Natural killer cell (primary cell): ENCODE data around the gene STK24. TPM values are rescaled to one million over a fixed set of nuclear protein-coding genes. Genes with fewer than 3 reads are reported as not detected.

Source experiments
- ATAC-seq, 3 donors: fragments of 150-1000 bp in 2 of 3; fragments of 200-7000 bp in 1 of 3; cut with Tn5 transposase; 1 replicate in 1 of 3; 2 replicates in 2 of 3; pipeline ENCODE4 v1.10.0; 2021; ENCODE audit warnings: mild to moderate bottlenecking in 2 of 3, moderate library complexity in 2 of 3
- DNase-seq, 2 donors: peaks; one replicate each; pipeline versions ENCODE4 v3.0.0 to v3.0.0-alpha.2; 2013 to 2021; ENCODE audit warnings: mixed read lengths in 1 of 2
- H3K27ac ChIP-seq: one replicate; pipeline ENCODE4 v1.5.1; 2013; ENCODE audit warnings: mild to moderate bottlenecking, low read length
- H3K27me3 ChIP-seq: one replicate; pipeline ENCODE4 v1.6.1; 2013; ENCODE audit warnings: low read length; ENCODE audit not compliant: control insufficient read depth, insufficient read depth
- H3K36me3 ChIP-seq: one replicate; pipeline ENCODE4 v1.6.1; 2013; ENCODE audit warnings: low read length; ENCODE audit not compliant: control insufficient read depth, insufficient read depth
- H3K4me1 ChIP-seq: one replicate; pipeline ENCODE4 v1.6.1; 2013; ENCODE audit warnings: low read length; ENCODE audit not compliant: control insufficient read depth, insufficient read depth
- H3K4me3 ChIP-seq: one replicate; pipeline ENCODE4 v1.5.1; 2013; ENCODE audit warnings: low read length
- H3K9me3 ChIP-seq: one replicate; pipeline ENCODE4 v1.6.1; 2013; ENCODE audit warnings: low read length; ENCODE audit not compliant: control insufficient read depth, insufficient read depth
- H3K27ac Mint-ChIP-seq, 2 donors: one replicate each; pipeline ENCODE4 v1.8.0; 2022; ENCODE audit warnings: mild to moderate bottlenecking in 2 of 2, mixed read lengths in 2 of 2, moderate library complexity in 1 of 2
- H3K27me3 Mint-ChIP-seq, 2 donors: one replicate each; pipeline ENCODE4 v1.8.0; 2022; ENCODE audit warnings: low read depth in 2 of 2, mixed read lengths in 2 of 2
- H3K36me3 Mint-ChIP-seq: one replicate; pipeline ENCODE4 v1.8.0; 2022; ENCODE audit warnings: mixed read lengths
- H3K4me1 Mint-ChIP-seq, 2 donors: one replicate each; pipeline ENCODE4 v1.8.0; 2022; ENCODE audit warnings: mixed read lengths in 2 of 2
- H3K4me3 Mint-ChIP-seq: one replicate; pipeline ENCODE4 v1.8.0; 2022; ENCODE audit warnings: mild to moderate bottlenecking, moderate library complexity, mixed read lengths
- H3K9me3 Mint-ChIP-seq, 2 donors: one replicate each; pipeline ENCODE4 v1.8.0; 2022; ENCODE audit warnings: mixed read lengths in 2 of 2
- CTCF ChIP-seq: fragments of 200-600 bp; IDR thresholded peaks from one replicate; pipeline ENCODE4 v1.8.0; 2022; ENCODE audit warnings: antibody characterized with exemption
- WGBS: methylation state at CpG from one replicate; pipeline ENCODE4 v1.1.7; 2013; ENCODE audit warnings: missing lambda C conversion rate; ENCODE audit not compliant: insufficient coverage; 5-methylcytosine and 5-hydroxymethylcytosine counted together
- intact Hi-C: fragments of 100-400 bp; cut with micrococcal nuclease; formaldehyde crosslinking; loops from one replicate; pipeline ENCODE4 v1.14.2; 2022
- total RNA-seq, 4 donors: library from RNA; stranded (reverse); fragments of 120-200 nt in 1 of 4; gene quantifications; one replicate each; pipeline versions ENCODE4 v1.2.3 to v1.2.4, GENCODE V29; 2013 to 2022

The STK24 gene
- total RNA-seq, 3 donors from 2014 or later (not counting 1 experiment from before 2014, with no cell fraction given): 64.5 to 78.4 (median 70.4) TPM

GRCh38 chr13:98459171-98459681, 117.7 kb downstream of the STK24 start:
- no peak overlapping the region for H3K27ac ChIP-seq
- H3K4me1 ChIP-seq: no peaks in the 10 kb centered on the region
- WGBS: 97% methylated on average over 18 of the region's 18 CpGs
- H3K36me3 ChIP-seq: peaks cover 79% of the 10 kb centered on the region
- H3K9me3 ChIP-seq: no peaks in the 10 kb centered on the region
- H3K4me3 Mint-ChIP-seq: no peak overlapping the region
- ATAC-seq (no peak), DNase-seq (no peak)
- H3K4me1 Mint-ChIP-seq: peaks cover 10 to 16% of the 10 kb centered on the region in 2 donors
- no peaks in the 10 kb centered on the region for H3K9me3 Mint-ChIP-seq
- intact Hi-C loops: no loop called here
- H3K27ac Mint-ChIP-seq: no peak overlapping the region
- peaks cover 9% of the 10 kb centered on the region for H3K36me3 Mint-ChIP-seq
- H3K4me3 ChIP-seq: no peak overlapping the region
- no peaks in the 10 kb centered on the region for H3K27me3 ChIP-seq
- no peaks in the 10 kb centered on the region for H3K27me3 Mint-ChIP-seq
- TF ChIP-seq CTCF: no peak

DNA sequence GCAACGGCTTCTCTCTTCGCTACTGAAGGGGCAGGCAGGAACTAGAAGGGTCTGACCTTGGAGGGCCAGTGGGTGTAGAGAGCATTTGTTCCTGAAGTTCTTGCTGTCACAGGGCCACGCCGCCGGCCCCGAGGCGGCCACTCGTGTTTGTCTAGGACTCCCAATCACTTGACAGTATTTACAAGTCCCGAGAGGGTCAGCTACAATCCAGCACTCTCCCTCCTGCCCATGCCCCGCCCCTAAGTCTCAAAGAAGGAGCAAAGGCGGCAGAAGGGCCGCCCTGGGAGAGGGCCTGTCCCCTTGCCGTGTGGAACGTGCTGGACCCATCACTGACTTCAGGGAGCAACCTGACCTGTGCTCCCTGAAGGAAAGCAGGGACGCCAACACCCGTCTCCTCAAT, 118.5 kb downstream of the STK24 start:
- no peak for TF ChIP-seq CTCF
- H3K27me3 Mint-ChIP-seq: no peaks in the 10 kb centered on the region
- Histone ChIP-seq H3K9me3 (no peaks in the 10 kb centered on the region), H3K4me1 (no peaks in the 10 kb centered on the region), H3K4me3 (no peak overlapping the region), H3K36me3 (peaks cover 80% of the 10 kb centered on the region), H3K27me3 (no peaks in the 10 kb centered on the region), H3K27ac (no peak overlapping the region)
- peaks cover 6% of the 10 kb centered on the region for H3K36me3 Mint-ChIP-seq
- intact Hi-C loops: no loop called here
- H3K9me3 Mint-ChIP-seq: no peaks in the 10 kb centered on the region
- H3K27ac Mint-ChIP-seq: no peak overlapping the region
- H3K4me1 Mint-ChIP-seq: peaks cover 10 to 16% of the 10 kb centered on the region in 2 donors
- ATAC-seq: no peak
- no peak overlapping the region for H3K4me3 Mint-ChIP-seq
- DNase-seq: no peak
- WGBS: 96% methylated on average over 16 of the region's 16 CpGs

DNA sequence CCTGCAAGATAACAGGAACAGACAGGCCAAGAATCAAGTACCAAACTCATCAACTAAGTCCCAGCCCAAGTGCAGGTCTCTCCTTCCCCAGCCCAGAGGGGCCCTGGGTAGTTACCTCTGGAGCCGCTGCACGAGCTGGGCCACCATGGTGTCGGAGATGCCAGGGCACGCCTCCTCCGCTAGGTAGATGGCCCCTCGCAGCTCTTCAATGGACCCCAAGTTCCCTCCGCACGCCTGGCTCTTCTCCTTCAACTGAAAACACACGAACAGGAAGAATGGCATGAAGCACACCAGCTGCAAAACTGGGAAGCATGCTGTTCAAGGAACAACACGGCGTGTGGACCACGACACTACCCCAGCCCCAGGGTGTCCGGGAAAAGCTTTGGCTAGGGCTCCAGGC, 119.9 kb downstream of the STK24 start:
- DNase-seq (no peak), ATAC-seq (no peak)
- Histone ChIP-seq H3K4me3 (no peak overlapping the region), H3K4me1 (no peaks in the 10 kb centered on the region), H3K27me3 (no peaks in the 10 kb centered on the region), H3K27ac (no peak overlapping the region), H3K9me3 (no peaks in the 10 kb centered on the region), H3K36me3 (peaks cover 81% of the 10 kb centered on the region)
- H3K4me3 Mint-ChIP-seq: no peak overlapping the region
- H3K4me1 Mint-ChIP-seq: peaks cover under 1 to 6% of the 10 kb centered on the region in 2 donors
- H3K9me3 Mint-ChIP-seq: no peaks in the 10 kb centered on the region
- H3K27ac Mint-ChIP-seq: no peak overlapping the region
- TF ChIP-seq CTCF: no peak
- H3K36me3 Mint-ChIP-seq: no peaks in the 10 kb centered on the region
- intact Hi-C loops: no loop called here
- no peaks in the 10 kb centered on the region for H3K27me3 Mint-ChIP-seq
- WGBS: 97% methylated on average over 13 of the region's 13 CpGs

GRCh38 chr13:98456413-98456845, 120.5 kb downstream of the STK24 start:
- 89% methylated on average over 6 of the region's 6 CpGs for whole genome bisulfite sequencing
- Histone ChIP-seq H3K27me3 (no peaks in the 10 kb centered on the region), H3K36me3 (peaks cover 81% of the 10 kb centered on the region), H3K9me3 (no peaks in the 10 kb centered on the region), H3K4me1 (no peaks in the 10 kb centered on the region), H3K4me3 (no peak overlapping the region), H3K27ac (no peak overlapping the region)
- no peaks in the 10 kb centered on the region for H3K27me3 Mint-ChIP-seq
- ATAC-seq (no peak), DNase-seq (no peak)
- no peak for TF ChIP-seq CTCF
- intact Hi-C loops: no loop called here
- no peaks in the 10 kb centered on the region for H3K9me3 Mint-ChIP-seq
- no peak overlapping the region for H3K27ac Mint-ChIP-seq
- H3K4me1 Mint-ChIP-seq: peaks cover 5 to 9% of the 10 kb centered on the region in 2 donors
- no peaks in the 10 kb centered on the region for H3K36me3 Mint-ChIP-seq
- no peak overlapping the region for H3K4me3 Mint-ChIP-seq
